GM12878 (cell line): ENCODE measurements around the gene SH3D19. TPM values are rescaled to one million over a fixed set of nuclear protein-coding genes. Genes with fewer than 3 reads are reported as not detected.

ENCODE experiments used
- CREB1 ChIP-seq: IDR thresholded peaks from 2 replicates; pipeline ENCODE4 v1.6.1; 2012; ENCODE audit warnings: low read depth, mild to moderate bottlenecking, inconsistent platforms
- EED ChIP-seq: sonication (generic); IDR thresholded peaks from 2 replicates; pipeline ENCODE4 v1.6.1; 2016; ENCODE audit warnings: antibody characterized with exemption, low read depth
- EGR1 ChIP-seq, 2 experiments: IDR thresholded peaks; 1 replicate in 1 of 2; 2 replicates in 1 of 2; pipeline ENCODE4 v1.6.1; 2011 to 2012; ENCODE audit warnings: low read depth in 2 of 2, low read length in 2 of 2, borderline replicate concordance in 1 of 2, mild to moderate bottlenecking in 1 of 2, moderate library complexity in 1 of 2
- JUND ChIP-seq: IDR thresholded peaks from 2 replicates; pipeline ENCODE4 v1.6.1; 2012; ENCODE audit warnings: low read depth, mild to moderate bottlenecking, low read length, improper control_type of control experiment, moderate library complexity
- KLF5 ChIP-seq: fragments of 450-650 bp; IDR thresholded peaks from 2 replicates; pipeline ENCODE4 v1.6.1; 2014; ENCODE audit warnings: mild to moderate bottlenecking; ENCODE audit not compliant: partially characterized antibody
- MEF2A ChIP-seq: IDR thresholded peaks from 2 replicates; pipeline ENCODE4 v1.6.1; 2011; ENCODE audit warnings: low read depth, mild to moderate bottlenecking, low read length, moderate library complexity; ENCODE audit not compliant: insufficient read depth
- NFYB ChIP-seq: IDR thresholded peaks from 2 replicates; pipeline ENCODE4 v1.6.1; 2011; ENCODE audit warnings: low read depth, mild to moderate bottlenecking, low read length, improper control_type of control experiment, moderate library complexity; ENCODE audit not compliant: insufficient read depth
- POLR2AphosphoS2 ChIP-seq: IDR thresholded peaks from 2 replicates; pipeline ENCODE4 v1.6.1; 2011; ENCODE audit warnings: low read depth, mild to moderate bottlenecking, low read length, improper control_type of control experiment, moderate library complexity
- RBBP5 ChIP-seq: fragments of 200-600 bp; sonication (generic); conservative IDR thresholded peaks from 2 replicates; pipeline ENCODE4 v1.6.1; 2016
- SMC3 ChIP-seq: IDR thresholded peaks from 2 replicates; pipeline ENCODE4 v1.6.1; 2011; ENCODE audit warnings: low read length, improper control_type of control experiment, borderline replicate concordance
- SPI1 ChIP-seq: IDR thresholded peaks from 2 replicates; pipeline ENCODE4 v1.6.1; 2011; ENCODE audit warnings: low read depth, mild to moderate bottlenecking, low read length, moderate library complexity, borderline replicate concordance; ENCODE audit not compliant: insufficient read depth
- TBL1XR1 ChIP-seq: IDR thresholded peaks from 2 replicates; pipeline ENCODE4 v1.6.1; 2012; ENCODE audit warnings: low read depth, low read length, improper control_type of control experiment
- WRNIP1 ChIP-seq: IDR thresholded peaks from 2 replicates; pipeline ENCODE4 v1.6.1; 2011; ENCODE audit warnings: low read depth, low read length, improper control_type of control experiment, borderline replicate concordance
- ZNF207 ChIP-seq: fragments of 450-650 bp; IDR thresholded peaks from 2 replicates; pipeline ENCODE4 v1.6.1; 2014; ENCODE audit warnings: antibody characterized with exemption, mild to moderate bottlenecking, borderline replicate concordance
- ZNF622 ChIP-seq: fragments of 450-650 bp; IDR thresholded peaks from 2 replicates; pipeline ENCODE4 v1.6.1; 2017; ENCODE audit warnings: mild to moderate bottlenecking, inconsistent platforms
- polyA plus RNA-seq, 11 experiments: library from polyadenylated mRNA; depleted of rRNA in 4 of 11; unstranded in 6 of 11; stranded (reverse) in 5 of 11; fragments of >200 nt; fragmentation: Nextera tagmentation in 4 of 11; fragmentation: Illumina TruSeq in 1 of 11; extraction: Ambion mirVana in 4 of 11; extraction: Trizol in 1 of 11; gene quantifications; 1 replicate in 1 of 11; 2 replicates in 10 of 11; pipeline versions ENCODE4 v1.2.1 to v1.2.3, GENCODE V29; 2011 to 2016; ENCODE audit warnings: inconsistent platforms in 2 of 11, missing spikeins in 2 of 11, low read depth in 1 of 11
- total RNA-seq, 4 experiments: library from RNA; depleted of rRNA in 3 of 4; stranded (reverse); fragments of >200 nt in 3 of 4; fragmentation: Illumina TruSeq in 1 of 4; extraction: Trizol in 1 of 4; gene quantifications; 2 replicates each; pipeline versions ENCODE4 v1.2.1 to v1.2.3, GENCODE V29; 2013 to 2021
- TF ChIP-seq, protein P1 (sequence below): fragments of 450-650 bp; IDR thresholded peaks from 2 replicates; pipeline ENCODE4 v1.6.1; 2018; ENCODE audit warnings: mild to moderate bottlenecking, low read depth, moderate library complexity; ENCODE audit not compliant: partially characterized antibody
- TF ChIP-seq, protein P2 (sequence below), 3 experiments: IDR thresholded peaks in 2 of 3; conservative IDR thresholded peaks in 1 of 3; 2 replicates each; pipeline ENCODE4 v1.5.1; 2011; ENCODE audit warnings: low read depth in 3 of 3, low read length in 3 of 3, mild to moderate bottlenecking in 3 of 3, control low read depth in 2 of 3, moderate library complexity in 2 of 3, inconsistent platforms in 1 of 3, mixed read lengths in 1 of 3; ENCODE audit not compliant: control insufficient read depth in 2 of 3, insufficient read depth in 1 of 3; ENCODE audit errors: extremely low read depth in 1 of 3
- TF ChIP-seq, protein P3 (sequence below): IDR thresholded peaks from 2 replicates; pipeline ENCODE4 v1.6.1; 2011; ENCODE audit warnings: borderline replicate concordance, low read depth, mild to moderate bottlenecking, moderate library complexity, mixed read lengths, low read length; ENCODE audit not compliant: insufficient read depth; ENCODE audit errors: extremely low read length
- TF ChIP-seq, protein P4 (sequence below): fragments of 450-650 bp; IDR thresholded peaks from 2 replicates; pipeline ENCODE4 v1.6.1; 2017; ENCODE audit warnings: mild to moderate bottlenecking, moderate library complexity

Gene SH3D19
- total and polyA plus RNA-seq, 10 of the 15 experiments (the other 5 are each of a cell fraction or from before 2014, with no cell fraction given), result 0.03 to 6.9 (median 0.33) TPM; not detected in 3

DNA sequence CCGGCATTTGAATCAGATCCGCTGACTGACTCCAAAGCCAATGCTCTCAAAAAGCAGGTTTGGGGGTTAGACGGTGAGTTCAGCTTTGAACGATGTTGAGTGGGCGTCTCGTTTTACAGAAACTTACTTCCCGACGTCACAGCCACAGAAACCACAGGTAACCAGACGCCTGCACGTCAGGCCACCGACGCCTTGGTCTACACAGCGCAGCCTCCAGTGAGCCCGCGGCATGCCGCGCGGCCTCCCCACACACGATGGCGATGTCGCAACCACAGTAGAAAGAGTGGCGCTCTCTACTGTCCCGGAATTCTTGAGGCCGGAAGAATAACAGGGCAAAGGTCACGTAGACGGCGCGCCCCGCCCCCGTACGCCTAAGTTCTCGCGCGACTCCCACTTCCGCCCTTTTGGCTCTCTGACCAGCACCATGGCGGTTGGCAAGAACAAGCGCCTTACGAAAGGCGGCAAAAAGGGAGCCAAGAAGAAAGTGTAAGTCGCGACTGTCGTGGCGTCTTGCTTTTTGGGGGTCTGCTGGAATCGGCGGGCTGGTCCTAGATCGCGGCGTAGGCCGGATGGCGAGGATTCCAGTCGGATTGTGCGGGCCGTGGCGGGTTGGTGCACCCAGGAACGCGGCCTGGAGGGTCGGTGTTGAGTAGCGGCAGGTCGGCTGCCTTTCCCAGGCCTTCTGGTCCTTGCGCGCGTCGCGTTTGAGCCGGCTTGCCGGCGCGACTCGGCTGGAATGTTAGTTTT, 226.0 kb downstream of the SH3D19 start, which contains the start of gene RPS3A (continued):
- TF ChIP-seq, protein P1, sequence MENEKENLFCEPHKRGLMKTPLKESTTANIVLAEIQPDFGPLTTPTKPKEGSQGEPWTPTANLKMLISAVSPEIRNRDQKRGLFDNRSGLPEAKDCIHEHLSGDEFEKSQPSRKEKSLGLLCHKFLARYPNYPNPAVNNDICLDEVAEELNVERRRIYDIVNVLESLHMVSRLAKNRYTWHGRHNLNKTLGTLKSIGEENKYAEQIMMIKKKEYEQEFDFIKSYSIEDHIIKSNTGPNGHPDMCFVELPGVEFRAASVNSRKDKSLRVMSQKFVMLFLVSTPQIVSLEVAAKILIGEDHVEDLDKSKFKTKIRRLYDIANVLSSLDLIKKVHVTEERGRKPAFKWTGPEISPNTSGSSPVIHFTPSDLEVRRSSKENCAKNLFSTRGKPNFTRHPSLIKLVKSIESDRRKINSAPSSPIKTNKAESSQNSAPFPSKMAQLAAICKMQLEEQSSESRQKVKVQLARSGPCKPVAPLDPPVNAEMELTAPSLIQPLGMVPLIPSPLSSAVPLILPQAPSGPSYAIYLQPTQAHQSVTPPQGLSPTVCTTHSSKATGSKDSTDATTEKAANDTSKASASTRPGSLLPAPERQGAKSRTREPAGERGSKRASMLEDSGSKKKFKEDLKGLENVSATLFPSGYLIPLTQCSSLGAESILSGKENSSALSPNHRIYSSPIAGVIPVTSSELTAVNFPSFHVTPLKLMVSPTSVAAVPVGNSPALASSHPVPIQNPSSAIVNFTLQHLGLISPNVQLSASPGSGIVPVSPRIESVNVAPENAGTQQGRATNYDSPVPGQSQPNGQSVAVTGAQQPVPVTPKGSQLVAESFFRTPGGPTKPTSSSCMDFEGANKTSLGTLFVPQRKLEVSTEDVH, result peak; percentile 62
- peak; percentile 94 for TF ChIP-seq CREB1
- peak; percentile 65 for TF ChIP-seq SPI1
- no peak; the same call in 1 of the 2 replicates for TF ChIP-seq WRNIP1
- peak; percentile 79 for TF ChIP-seq ZNF207
- TF ChIP-seq EGR1 (IDR thresholded peaks at IDR 0.05; ENCODE audit: borderline replicate concordance in 1 of 2, low read depth in 2 of 2, low read length in 2 of 2), result peak; percentile 66 to 88
- TF ChIP-seq, protein P2, sequence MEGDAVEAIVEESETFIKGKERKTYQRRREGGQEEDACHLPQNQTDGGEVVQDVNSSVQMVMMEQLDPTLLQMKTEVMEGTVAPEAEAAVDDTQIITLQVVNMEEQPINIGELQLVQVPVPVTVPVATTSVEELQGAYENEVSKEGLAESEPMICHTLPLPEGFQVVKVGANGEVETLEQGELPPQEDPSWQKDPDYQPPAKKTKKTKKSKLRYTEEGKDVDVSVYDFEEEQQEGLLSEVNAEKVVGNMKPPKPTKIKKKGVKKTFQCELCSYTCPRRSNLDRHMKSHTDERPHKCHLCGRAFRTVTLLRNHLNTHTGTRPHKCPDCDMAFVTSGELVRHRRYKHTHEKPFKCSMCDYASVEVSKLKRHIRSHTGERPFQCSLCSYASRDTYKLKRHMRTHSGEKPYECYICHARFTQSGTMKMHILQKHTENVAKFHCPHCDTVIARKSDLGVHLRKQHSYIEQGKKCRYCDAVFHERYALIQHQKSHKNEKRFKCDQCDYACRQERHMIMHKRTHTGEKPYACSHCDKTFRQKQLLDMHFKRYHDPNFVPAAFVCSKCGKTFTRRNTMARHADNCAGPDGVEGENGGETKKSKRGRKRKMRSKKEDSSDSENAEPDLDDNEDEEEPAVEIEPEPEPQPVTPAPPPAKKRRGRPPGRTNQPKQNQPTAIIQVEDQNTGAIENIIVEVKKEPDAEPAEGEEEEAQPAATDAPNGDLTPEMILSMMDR (IDR thresholded peaks at IDR 0.05 in 2 of 3, conservative IDR thresholded peaks at IDR 0.05 in 1 of 3; ENCODE audit: control insufficient read depth in 2 of 3, extremely low read depth in 1 of 3, insufficient read depth in 1 of 3, low read depth in 3 of 3, low read length in 3 of 3), result peak; percentile 75 to 90 (median 83)
- TF ChIP-seq, protein P3, sequence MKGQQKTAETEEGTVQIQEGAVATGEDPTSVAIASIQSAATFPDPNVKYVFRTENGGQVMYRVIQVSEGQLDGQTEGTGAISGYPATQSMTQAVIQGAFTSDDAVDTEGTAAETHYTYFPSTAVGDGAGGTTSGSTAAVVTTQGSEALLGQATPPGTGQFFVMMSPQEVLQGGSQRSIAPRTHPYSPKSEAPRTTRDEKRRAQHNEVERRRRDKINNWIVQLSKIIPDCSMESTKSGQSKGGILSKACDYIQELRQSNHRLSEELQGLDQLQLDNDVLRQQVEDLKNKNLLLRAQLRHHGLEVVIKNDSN, result no peak
- TF ChIP-seq ZNF622, result no peak
- TF ChIP-seq POLR2AphosphoS2, result peak; percentile 97
- no peak for TF ChIP-seq JUND
- TF ChIP-seq, protein P4, sequence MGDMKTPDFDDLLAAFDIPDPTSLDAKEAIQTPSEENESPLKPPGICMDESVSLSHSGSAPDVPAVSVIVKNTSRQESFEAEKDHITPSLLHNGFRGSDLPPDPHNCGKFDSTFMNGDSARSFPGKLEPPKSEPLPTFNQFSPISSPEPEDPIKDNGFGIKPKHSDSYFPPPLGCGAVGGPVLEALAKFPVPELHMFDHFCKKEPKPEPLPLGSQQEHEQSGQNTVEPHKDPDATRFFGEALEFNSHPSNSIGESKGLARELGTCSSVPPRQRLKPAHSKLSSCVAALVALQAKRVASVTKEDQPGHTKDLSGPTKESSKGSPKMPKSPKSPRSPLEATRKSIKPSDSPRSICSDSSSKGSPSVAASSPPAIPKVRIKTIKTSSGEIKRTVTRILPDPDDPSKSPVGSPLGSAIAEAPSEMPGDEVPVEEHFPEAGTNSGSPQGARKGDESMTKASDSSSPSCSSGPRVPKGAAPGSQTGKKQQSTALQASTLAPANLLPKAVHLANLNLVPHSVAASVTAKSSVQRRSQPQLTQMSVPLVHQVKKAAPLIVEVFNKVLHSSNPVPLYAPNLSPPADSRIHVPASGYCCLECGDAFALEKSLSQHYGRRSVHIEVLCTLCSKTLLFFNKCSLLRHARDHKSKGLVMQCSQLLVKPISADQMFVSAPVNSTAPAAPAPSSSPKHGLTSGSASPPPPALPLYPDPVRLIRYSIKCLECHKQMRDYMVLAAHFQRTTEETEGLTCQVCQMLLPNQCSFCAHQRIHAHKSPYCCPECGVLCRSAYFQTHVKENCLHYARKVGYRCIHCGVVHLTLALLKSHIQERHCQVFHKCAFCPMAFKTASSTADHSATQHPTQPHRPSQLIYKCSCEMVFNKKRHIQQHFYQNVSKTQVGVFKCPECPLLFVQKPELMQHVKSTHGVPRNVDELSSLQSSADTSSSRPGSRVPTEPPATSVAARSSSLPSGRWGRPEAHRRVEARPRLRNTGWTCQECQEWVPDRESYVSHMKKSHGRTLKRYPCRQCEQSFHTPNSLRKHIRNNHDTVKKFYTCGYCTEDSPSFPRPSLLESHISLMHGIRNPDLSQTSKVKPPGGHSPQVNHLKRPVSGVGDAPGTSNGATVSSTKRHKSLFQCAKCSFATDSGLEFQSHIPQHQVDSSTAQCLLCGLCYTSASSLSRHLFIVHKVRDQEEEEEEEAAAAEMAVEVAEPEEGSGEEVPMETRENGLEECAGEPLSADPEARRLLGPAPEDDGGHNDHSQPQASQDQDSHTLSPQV, result no peak
- peak; percentile 94 for TF ChIP-seq TBL1XR1
- 0 out of 2 replicates have a peak, but pooled peaks have one; percentile 58 for TF ChIP-seq MEF2A
- TF ChIP-seq NFYB, result no peak
- TF ChIP-seq RBBP5, result peak; percentile 95; the same call in 1 of the 2 replicates
- peak; percentile 23; the same call in 1 of the 2 replicates for TF ChIP-seq SMC3
- TF ChIP-seq KLF5, result peak; percentile 73
- TF ChIP-seq EED, result peak; percentile 80
